GM12878 (cell line): ENCODE results near the gene HOXC9. TPM values are rescaled to one million over a fixed set of nuclear protein-coding genes. Genes with fewer than 3 reads are reported as not detected.

Experiments
- ATF3 ChIP-seq: IDR thresholded peaks from 2 replicates; pipeline ENCODE4 v1.6.1; 2011; ENCODE audit warnings: low read depth, mild to moderate bottlenecking, low read length, moderate library complexity, borderline replicate concordance; ENCODE audit errors: extremely low read depth
- ATF7 ChIP-seq: fragments of 450-650 bp; IDR thresholded peaks from 2 replicates; pipeline ENCODE4 v1.6.1; 2016; ENCODE audit warnings: low read depth, mild to moderate bottlenecking
- CEBPZ ChIP-seq: fragments of 150-350 bp; IDR thresholded peaks from 2 replicates; pipeline ENCODE4 v1.6.1; 2016; ENCODE audit warnings: low read depth, low read length
- CTCF ChIP-seq, 3 experiments: IDR thresholded peaks in 2 of 3; conservative IDR thresholded peaks in 1 of 3; 2 replicates each; pipeline ENCODE4 v1.5.1; 2011; ENCODE audit warnings: low read depth in 3 of 3, low read length in 3 of 3, mild to moderate bottlenecking in 3 of 3, control low read depth in 2 of 3, moderate library complexity in 2 of 3, inconsistent platforms in 1 of 3, mixed read lengths in 1 of 3; ENCODE audit not compliant: control insufficient read depth in 2 of 3, insufficient read depth in 1 of 3; ENCODE audit errors: extremely low read depth in 1 of 3
- CUX1 ChIP-seq: IDR thresholded peaks from 2 replicates; pipeline ENCODE4 v1.6.1; 2012; ENCODE audit warnings: improper control_type of control experiment, low read depth, low read length; ENCODE audit not compliant: insufficient replicate concordance
- EP300 ChIP-seq, 2 experiments: fragments of 150-350 bp in 1 of 2; IDR thresholded peaks; 2 replicates each; pipeline ENCODE4 v1.6.1; 2011 to 2012; ENCODE audit warnings: low read depth in 2 of 2, low read length in 2 of 2, borderline replicate concordance in 1 of 2, improper control_type of control experiment in 1 of 2, inconsistent platforms in 1 of 2; ENCODE audit not compliant: control insufficient read depth in 1 of 2
- HCFC1 ChIP-seq: fragments of 150-350 bp; IDR thresholded peaks from 2 replicates; pipeline ENCODE4 v1.6.1; 2014; ENCODE audit warnings: low read length
- IKZF2 ChIP-seq, 2 experiments: fragments of 450-650 bp; IDR thresholded peaks; 2 replicates each; pipeline ENCODE4 v1.6.1; 2017; ENCODE audit warnings: mild to moderate bottlenecking in 2 of 2, moderate library complexity in 2 of 2
- KDM1A ChIP-seq: fragments of 200-600 bp; sonication (generic); IDR thresholded peaks from 2 replicates; pipeline ENCODE4 v1.6.1; 2016; ENCODE audit warnings: borderline replicate concordance
- MEF2B ChIP-seq: fragments of 450-650 bp; IDR thresholded peaks from 2 replicates; pipeline ENCODE4 v1.6.1; 2018; ENCODE audit warnings: mild to moderate bottlenecking, moderate library complexity; ENCODE audit not compliant: partially characterized antibody, poor library complexity, severe bottlenecking
- PML ChIP-seq: IDR thresholded peaks from 2 replicates; pipeline ENCODE4 v1.6.1; 2012; ENCODE audit warnings: low read length, inconsistent platforms
- POLR2A ChIP-seq: IDR thresholded peaks from 2 replicates; pipeline ENCODE4 v1.6.1; 2011; ENCODE audit warnings: low read depth, mild to moderate bottlenecking, low read length
- POU2F2 ChIP-seq: IDR thresholded peaks from 3 replicates; pipeline ENCODE4 v1.6.1; 2011; ENCODE audit warnings: low read depth, mild to moderate bottlenecking, low read length, borderline replicate concordance
- SREBF1 ChIP-seq: IDR thresholded peaks from 2 replicates; pipeline ENCODE4 v1.6.1; 2012; ENCODE audit warnings: mild to moderate bottlenecking, low read length
- TCF3 ChIP-seq: IDR thresholded peaks from 2 replicates; pipeline ENCODE4 v1.6.1; 2012; ENCODE audit warnings: low read depth, mild to moderate bottlenecking, low read length, borderline replicate concordance; ENCODE audit not compliant: insufficient read depth
- USF2 ChIP-seq: IDR thresholded peaks from 2 replicates; pipeline ENCODE4 v1.6.1; 2011; ENCODE audit warnings: low read depth, low read length, improper control_type of control experiment, borderline replicate concordance
- WRNIP1 ChIP-seq: IDR thresholded peaks from 2 replicates; pipeline ENCODE4 v1.6.1; 2011; ENCODE audit warnings: low read depth, low read length, improper control_type of control experiment, borderline replicate concordance
- ZNF24 ChIP-seq: fragments of 450-650 bp; IDR thresholded peaks from 2 replicates; pipeline ENCODE4 v1.6.1; 2017; ENCODE audit warnings: antibody characterized with exemption, mild to moderate bottlenecking
- polyA plus RNA-seq, 11 experiments: library from polyadenylated mRNA; depleted of rRNA in 4 of 11; unstranded in 6 of 11; stranded (reverse) in 5 of 11; fragments of >200 nt; fragmentation: Nextera tagmentation in 4 of 11; fragmentation: Illumina TruSeq in 1 of 11; extraction: Ambion mirVana in 4 of 11; extraction: Trizol in 1 of 11; gene quantifications; 1 replicate in 1 of 11; 2 replicates in 10 of 11; pipeline versions ENCODE4 v1.2.1 to v1.2.3, GENCODE V29; 2011 to 2016; ENCODE audit warnings: inconsistent platforms in 2 of 11, missing spikeins in 2 of 11, low read depth in 1 of 11
- total RNA-seq, 4 experiments: library from RNA; depleted of rRNA in 3 of 4; stranded (reverse); fragments of >200 nt in 3 of 4; fragmentation: Illumina TruSeq in 1 of 4; extraction: Trizol in 1 of 4; gene quantifications; 2 replicates each; pipeline versions ENCODE4 v1.2.1 to v1.2.3, GENCODE V29; 2013 to 2021

HOXC9 gene
- total and polyA plus RNA-seq, 10 of the 15 experiments (the other 5 are each of a cell fraction or from before 2014, with no cell fraction given) = not detected

GRCh38 chr12:54032627-54033100 is 32.7 kb downstream of the HOXC9 start, which contains the start of gene HOXC5 (continued):
- TF ChIP-seq CEBPZ (no peak), CUX1 (no peak), TCF3 (no peak), KDM1A (no peak), IKZF2 (IDR thresholded peaks at IDR 0.05) (peak; percentile 28 to 55; a peak in 2 of 4 replicates), ZNF24 (no peak), POU2F2 (peak; percentile 58; the same call in 1 of the 3 replicates), PML (no peak), EP300 (IDR thresholded peaks at IDR 0.05; ENCODE audit: borderline replicate concordance in 1 of 2, control insufficient read depth in 1 of 2, low read depth in 2 of 2, low read length in 2 of 2) (0 out of 4 replicates have a peak, but pooled peaks of 1 of the 2 experiments have one; percentile 37), ATF3 (peak; percentile 60; the same call in 1 of the 2 replicates), POLR2A (no peak), USF2 (peak; percentile 59), SREBF1 (no peak), HCFC1 (no peak), ATF7 (peak; percentile 39; the same call in 1 of the 2 replicates), MEF2B (no peak), CTCF (IDR thresholded peaks at IDR 0.05 in 2 of 3, conservative IDR thresholded peaks at IDR 0.05 in 1 of 3; ENCODE audit: control insufficient read depth in 2 of 3, extremely low read depth in 1 of 3, insufficient read depth in 1 of 3, low read depth in 3 of 3, low read length in 3 of 3) (peak; percentile 93 to 96 (median 95)), WRNIP1 (0 out of 2 replicates have a peak, but pooled peaks have one; percentile 58)
